ENCODE measurements around the gene SPEN.
"Not testable (repeated sequence)": the region's sequence is repeated elsewhere in the genome, so short reads cannot be mapped to it uniquely, and the experiment has no call there.

SPEN gene, protein sequence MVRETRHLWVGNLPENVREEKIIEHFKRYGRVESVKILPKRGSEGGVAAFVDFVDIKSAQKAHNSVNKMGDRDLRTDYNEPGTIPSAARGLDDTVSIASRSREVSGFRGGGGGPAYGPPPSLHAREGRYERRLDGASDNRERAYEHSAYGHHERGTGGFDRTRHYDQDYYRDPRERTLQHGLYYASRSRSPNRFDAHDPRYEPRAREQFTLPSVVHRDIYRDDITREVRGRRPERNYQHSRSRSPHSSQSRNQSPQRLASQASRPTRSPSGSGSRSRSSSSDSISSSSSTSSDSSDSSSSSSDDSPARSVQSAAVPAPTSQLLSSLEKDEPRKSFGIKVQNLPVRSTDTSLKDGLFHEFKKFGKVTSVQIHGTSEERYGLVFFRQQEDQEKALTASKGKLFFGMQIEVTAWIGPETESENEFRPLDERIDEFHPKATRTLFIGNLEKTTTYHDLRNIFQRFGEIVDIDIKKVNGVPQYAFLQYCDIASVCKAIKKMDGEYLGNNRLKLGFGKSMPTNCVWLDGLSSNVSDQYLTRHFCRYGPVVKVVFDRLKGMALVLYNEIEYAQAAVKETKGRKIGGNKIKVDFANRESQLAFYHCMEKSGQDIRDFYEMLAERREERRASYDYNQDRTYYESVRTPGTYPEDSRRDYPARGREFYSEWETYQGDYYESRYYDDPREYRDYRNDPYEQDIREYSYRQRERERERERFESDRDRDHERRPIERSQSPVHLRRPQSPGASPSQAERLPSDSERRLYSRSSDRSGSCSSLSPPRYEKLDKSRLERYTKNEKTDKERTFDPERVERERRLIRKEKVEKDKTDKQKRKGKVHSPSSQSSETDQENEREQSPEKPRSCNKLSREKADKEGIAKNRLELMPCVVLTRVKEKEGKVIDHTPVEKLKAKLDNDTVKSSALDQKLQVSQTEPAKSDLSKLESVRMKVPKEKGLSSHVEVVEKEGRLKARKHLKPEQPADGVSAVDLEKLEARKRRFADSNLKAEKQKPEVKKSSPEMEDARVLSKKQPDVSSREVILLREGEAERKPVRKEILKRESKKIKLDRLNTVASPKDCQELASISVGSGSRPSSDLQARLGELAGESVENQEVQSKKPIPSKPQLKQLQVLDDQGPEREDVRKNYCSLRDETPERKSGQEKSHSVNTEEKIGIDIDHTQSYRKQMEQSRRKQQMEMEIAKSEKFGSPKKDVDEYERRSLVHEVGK (N-terminal part only)

DNA sequence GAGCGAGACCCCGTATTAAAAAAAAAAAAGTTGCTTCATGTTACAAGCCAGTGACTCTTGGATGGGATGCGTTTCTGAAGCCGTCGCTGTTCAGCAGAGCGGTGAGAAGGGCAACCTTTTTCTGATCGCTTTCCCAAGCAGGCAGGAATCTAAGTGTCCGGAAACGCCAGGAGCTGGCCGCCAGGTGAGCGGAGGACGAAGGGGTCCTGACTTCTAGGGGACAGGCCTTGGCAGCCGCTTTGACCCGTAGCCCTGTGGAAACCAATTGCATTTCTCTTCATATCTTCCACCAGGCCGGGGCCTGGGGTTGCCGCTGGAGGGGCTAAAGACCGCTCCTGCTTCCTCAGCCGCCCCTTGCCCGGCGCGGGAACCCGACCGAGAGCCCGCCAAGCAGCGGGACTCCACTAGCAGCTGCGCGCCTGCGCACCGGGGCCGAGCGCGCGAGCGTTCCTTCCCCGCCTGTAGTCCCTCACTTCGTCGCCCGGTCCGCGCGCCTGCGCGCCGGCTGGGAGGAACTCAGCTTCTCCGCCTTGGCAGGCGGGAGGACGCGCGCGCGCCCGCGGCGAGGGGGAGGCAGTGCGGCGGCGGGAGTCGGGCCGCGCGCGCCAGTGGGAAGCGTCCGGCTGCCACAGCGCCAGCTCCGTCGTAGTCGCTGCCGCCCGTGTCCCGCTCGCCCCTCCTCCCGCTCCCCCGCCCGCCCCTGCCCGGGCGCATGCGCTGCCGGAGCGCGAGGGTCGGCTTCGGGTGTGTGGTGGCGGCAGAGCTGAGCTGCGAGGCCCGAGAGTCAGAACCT is at the start of gene SPEN:
Gene SPEN, plus strand, starts transcription at position 608 of the 793 bp plus-strand sequence. CDS start 361 bp downstream, outside the sequence.
- DNase-seq (ENCODE audit: low spot score): peak; percentile 97

DNA sequence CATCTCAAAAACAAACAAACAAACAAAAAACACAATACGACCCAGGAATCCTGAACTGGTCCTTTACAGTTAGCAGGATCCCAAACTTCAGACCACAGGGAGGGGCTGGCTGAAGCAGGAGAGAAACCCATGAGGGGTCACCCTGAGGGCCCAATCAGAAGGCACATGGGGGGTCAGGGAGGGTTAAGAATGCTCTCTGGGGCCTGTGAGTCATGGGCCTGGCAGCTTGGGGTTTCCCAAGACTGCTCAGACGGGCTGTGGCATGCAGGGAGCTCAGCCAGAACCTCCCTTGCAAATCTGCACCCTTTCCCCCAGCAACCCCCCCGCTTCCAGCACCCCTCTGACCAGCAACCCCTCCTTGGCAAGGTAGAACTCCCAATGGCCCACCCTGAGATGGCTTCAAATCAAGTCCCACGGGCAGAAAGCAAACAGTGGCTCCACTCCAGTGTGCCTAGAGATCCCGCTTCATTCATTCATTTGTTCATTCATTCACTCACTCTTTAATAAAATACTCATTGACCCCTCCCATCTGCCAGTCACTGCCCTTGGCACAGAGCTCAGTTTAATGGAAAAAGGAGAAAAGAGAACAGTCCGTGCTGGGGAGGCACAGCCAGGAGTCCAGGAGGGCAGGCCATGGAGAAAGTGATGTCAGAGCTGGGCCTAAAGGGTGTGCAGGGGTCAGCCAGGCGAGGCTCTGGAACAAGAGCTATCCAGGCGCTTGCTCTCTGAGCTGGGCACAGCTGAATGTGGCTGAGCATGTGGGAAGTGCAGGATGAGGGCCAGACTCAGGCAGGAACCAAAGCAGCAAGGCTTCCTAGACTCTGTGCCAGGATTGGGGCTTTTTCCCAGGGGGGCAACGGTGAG is 48.3 kb upstream of the SPEN start:
- DNase-seq (ENCODE audit: low spot score): peak; percentile 83

DNA sequence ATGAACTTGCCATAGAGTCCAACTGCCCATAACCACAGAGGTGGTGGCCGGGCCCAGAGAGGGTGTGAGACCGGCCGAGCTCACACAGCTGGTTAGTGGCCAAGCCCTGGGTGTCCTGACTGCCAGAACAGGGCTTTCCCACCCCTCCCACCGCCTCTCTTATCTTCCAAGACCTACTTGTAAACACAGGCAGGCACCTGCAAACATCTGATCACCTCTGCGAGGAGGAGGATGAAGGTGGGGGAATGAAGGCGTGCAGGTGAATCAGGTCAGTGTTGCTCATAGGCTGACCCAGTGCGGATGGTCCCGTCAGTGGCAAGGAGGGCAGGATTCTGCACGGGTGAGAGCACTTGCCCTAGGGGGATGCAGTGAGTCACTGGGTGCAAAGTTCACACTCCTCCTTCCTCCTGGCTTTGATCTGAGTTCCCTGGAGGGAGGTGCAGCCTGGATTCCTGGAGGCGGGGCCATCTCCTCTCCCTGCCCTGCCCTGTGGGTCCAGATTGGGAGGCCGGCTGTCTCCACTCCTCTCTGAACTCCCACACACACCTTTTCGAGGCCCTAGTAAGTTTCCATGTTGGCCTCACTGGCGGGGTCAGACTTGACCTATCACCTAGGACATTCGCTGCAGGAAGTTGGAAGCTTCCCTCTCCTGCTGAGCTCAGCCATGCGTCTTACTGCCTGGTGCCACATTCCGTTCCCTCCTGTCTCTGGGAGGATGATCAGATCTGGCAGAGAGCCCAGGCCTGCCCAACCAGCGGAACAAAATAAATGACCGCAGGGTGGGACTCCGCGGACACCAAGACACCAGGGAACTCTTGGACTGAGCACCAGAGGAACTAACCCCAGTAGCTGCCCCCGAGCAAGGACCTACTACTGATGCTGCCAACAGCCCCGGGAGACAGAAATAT is 47.3 kb upstream of the SPEN start:
- peak; percentile 99 for DNase-seq (ENCODE audit: low spot score)

DNA sequence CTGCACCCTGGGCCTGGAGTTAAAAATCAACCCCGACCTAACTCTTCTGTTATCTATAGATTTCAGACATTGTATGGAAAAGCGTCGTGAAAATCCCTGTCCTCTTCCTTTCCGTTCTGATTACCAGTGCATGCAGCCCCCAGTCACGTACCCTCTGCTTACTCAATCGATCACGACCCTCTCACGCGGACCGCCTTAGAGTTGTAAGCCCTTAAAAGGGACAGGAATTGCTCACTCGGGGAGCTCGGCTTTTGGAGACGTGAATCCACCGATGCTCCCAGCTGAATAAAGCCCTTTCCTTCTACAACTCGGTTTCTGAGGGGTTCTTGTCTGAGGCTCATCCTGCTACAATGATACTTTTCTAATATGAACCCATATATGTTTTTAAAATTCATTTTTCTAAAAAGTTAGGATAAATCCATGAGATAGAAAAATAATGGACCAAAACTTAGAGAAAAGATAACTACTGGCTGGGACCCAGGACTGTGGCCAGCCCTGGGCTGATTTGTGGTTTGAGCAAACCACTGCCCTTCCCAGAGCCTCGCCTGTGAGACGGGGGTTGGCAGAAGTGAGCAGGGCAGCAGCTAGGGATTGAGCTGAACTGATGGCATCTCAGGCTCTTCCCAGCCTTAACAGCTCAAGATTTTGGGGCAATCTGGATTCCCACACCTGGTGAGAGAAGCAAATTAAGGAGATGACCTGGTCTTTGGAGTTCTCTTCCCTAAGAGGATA is 45.1 kb upstream of the SPEN start:
- no peak for DNase-seq (ENCODE audit: low spot score)

DNA sequence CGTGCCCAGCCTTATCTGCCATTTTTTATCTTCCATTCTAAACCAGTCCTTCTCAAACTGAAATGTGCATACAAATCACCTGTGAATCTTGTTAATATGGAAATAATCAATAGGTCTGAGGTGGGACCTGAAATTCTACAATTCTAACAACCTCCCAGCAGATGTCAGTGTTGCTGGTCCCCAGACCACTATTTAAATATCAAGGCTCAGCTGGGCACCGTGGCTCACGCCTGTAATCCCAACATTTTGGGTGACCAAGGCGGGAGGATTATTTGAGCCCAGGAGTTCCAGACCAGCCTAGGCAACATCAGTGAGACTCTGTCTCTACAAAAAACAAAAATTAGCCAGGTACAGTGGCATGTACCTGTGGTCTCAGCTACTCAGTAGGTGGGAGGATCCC is 44.1 kb upstream of the SPEN start:
- DNase-seq (ENCODE audit: low spot score): no peak

DNA sequence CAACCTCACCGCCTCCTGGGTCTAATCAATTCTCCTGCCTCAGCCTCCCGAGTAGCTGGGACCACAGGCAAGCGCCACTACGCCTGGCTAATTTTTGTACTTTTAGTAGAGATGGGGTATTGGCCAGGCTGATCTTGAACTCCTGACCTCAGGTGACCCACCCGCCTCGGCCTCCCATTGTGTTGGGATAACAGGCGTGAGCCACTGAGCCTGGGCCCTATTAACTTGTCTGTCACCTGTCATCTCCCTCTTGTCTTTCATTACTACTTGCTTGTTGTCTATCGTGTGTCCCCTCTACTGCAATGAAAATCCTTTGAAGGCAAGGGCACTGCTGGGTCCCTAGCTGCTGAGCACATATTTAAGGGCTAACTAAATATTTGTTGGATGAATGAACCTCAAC is 43.4 kb upstream of the SPEN start:
- DNase-seq (ENCODE audit: low spot score): no peak

DNA sequence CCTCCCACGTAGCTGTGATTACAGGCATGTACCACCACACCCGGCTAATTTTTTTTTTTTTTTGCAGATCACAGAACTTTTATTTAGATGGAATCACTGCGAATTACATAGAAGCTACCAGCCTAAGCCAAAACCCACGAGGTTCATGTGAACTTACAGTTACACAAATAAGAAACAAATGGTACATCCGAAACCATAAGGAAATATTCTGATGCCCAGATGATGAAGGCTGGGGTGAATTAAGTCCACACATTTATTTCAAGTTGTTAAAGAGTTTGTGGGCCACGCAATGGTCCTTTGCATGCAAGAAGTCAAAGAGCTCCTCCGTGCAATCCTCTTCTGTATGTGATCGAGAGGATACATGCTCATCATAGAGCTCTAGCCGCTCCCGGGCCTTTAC is 40.4 kb upstream of the SPEN start:
- DNase-seq (ENCODE audit: low spot score): no peak

DNA sequence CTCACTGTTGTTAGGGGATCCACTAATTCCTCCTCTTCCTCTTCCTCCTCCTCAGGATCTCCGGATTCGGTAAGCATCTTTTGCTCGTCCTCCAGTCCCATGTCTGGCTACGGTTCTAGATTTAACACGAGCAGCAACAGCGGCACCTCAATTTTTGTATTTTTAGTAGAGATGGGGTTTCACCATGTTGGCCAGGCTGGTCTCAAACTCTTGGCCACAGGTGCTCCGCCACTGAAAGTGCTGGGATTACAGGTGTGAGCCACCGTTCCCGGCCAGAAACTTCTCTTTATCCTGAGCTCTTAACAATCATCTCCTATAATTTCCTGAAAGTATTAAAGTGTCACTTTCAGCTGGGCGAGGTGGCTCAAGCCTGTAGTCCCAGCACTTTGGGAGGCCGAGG is 40.0 kb upstream of the SPEN start, which contains the start of gene UQCRHL:
Gene UQCRHL, minus strand, starts transcription at position 101 of the 400 bp plus-strand sequence. Its CDS starts 0 bp downstream, at position 101.
- DNase-seq (ENCODE audit: low spot score): not testable (repeated sequence)

DNA sequence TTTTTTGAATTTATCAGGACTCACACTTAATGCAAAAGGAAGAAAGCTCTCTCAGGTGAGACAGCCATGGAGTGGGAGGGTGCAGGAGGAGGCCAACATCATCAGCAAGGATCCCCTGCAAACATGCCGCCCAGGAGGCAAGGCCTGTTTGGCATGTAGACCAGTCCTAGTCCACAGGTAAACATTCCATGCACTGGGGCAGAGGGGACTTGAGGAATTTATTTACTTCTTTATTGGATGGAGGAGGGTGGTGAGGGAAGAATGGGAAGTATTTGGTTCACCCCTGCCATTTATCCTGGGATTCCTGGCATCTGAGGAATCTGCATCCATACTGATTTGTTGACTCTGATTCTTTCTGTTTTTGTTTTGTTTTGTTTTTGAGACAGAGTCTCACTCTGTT is 38.6 kb upstream of the SPEN start:
- DNase-seq (ENCODE audit: low spot score): no peak

DNA sequence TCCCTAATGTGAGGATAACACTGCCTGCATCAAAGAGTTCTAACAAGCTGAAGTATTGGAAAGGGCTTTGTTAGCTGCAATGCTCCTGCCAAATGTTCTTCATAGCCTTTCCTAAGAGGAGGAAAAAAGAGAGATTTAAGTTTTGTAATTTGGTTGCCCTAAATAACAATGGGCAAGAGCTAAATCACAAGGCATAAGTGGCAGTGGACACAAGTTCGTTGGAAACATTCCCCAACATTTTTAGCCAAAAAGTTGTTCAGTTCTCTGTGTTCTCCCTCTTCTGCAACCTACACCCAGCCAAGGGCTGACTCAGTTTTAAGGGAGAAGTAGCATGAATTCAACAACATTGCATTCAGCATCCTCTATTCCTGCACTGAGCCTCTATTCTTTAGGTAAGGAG is 37.4 kb upstream of the SPEN start:
- DNase-seq (ENCODE audit: low spot score): no peak

DNA sequence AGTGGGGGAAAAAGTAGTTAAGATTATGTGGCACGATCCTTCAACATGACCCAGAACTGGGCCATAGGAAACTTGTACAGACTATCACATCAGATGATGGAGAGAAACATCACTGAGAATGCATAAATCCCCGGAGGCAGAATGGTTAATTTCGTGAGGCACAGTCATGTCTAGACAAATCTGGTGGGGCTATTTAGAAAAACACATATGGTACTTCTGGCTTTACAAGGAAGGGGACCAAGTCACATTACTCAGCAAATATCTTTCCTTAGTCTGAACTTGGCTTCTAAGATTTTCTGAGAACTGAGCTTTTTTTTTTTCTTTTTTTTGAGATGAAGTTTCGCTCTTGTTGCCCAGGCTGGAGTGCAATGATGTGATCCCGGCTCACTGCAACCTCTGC is 30.8 kb upstream of the SPEN start:
- DNase-seq (ENCODE audit: low spot score): no peak

DNA sequence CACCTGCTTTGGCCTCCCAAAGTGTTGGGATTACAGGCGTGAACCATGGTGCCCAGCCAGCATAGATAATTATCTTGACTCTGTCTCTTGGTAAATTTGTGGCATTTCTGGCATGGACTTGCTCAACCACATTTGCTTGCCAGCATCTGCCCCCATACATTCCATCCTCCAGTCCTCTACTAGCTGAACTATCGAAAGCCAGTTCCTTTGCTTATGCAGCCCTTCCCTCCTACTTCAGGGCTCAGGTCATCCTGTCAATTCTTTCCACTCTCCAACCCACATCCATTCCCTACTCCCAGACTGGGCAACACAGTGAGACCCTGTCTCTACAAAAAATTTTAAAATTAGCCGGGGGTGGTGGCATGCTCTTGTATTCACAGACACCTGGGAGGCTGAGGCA is 27.0 kb upstream of the SPEN start:
- DNase-seq (ENCODE audit: low spot score): no peak

DNA sequence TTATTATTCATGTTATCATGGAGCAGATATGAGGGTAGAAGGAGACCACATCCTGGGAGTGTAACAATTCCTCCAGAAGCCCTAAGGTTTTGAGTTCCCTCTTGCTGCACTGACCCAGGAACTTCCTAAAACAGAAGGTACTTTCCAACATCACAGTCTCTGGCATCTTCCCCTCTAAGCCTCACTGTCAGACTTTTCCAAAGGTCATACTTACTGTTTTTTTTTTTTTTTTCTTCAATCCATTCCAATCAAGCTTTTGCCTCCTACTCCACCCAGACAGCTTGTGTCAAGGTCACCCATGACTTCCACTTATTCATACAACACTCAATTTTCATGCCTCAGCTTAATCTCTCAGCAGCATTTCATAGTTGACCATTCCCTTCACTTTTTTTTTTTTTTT is 21.7 kb upstream of the SPEN start:
- no peak for DNase-seq (ENCODE audit: low spot score)

DNA sequence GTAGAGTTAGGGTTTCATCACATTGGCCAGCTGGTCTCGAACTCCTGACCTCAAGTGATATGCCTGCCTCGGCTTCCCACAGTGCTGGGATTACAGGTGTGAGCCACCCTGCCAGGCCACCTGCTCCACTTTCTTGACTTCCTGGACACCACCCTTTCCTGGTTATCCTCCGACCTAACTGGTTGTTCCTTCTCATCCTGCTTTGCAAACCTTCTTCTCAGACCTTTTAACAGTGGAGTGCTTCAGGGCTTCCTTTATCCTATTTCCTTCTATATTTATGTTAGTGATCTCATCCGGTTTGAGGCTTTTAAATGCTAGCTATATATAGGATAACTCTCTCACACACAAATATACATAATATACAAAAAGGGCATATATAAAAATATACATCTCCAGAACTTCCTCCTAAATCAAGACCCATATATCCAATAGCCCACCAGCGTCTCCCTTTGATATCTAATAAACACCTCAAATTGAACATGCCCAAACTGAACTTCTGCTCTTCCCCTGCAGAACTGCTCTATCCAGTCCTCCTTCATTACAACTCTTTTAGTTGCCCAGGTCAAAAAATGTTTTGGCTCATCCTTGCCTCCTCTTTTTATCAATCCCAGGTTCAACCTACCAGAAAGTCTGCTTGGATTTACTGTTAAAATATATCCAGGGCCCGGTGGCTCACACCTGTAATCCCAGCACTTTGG is 20.5 kb upstream of the SPEN start:
- no peak for DNase-seq (ENCODE audit: low spot score)

DNA sequence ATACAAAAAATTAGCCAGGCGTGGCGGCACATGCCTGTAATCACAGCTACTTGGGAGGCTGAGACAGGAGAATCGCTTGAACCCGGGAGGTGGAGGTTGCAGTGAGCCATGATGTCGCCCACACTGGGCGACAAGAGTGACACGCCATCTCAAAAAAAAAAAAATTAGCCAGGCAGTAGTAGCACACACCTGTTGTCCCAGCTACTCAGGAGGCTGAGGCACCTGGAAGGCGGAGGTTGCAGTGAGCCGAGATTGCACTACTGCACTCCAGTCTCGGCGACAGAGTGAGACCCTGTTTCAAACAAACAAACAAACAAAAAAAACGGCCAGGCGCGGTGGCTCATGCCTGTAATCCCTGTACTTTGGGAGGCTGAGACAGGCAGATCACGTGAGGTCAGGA is 19.9 kb upstream of the SPEN start:
- DNase-seq (ENCODE audit: low spot score): not testable (repeated sequence)

DNA sequence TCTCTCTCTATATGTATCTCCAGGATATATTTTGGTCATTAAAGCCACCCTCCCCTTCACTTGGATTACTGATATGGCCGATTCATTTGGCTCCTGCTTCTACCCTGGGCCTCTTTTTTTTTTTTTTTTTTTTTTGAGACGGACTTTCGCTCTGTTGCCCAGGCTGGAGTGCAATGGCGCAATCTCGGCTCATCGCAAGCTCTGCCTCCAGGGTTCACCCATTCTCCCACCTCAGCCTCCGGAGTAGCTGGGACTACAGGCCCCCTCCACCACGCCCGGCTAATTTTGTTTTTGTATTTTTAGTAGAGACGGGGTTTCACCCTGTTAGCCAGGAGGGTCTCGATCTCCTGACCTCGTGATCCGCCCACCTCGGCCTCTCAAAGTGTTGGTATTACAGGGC is 18.6 kb upstream of the SPEN start:
- DNase-seq (ENCODE audit: low spot score): not testable (repeated sequence)

DNA sequence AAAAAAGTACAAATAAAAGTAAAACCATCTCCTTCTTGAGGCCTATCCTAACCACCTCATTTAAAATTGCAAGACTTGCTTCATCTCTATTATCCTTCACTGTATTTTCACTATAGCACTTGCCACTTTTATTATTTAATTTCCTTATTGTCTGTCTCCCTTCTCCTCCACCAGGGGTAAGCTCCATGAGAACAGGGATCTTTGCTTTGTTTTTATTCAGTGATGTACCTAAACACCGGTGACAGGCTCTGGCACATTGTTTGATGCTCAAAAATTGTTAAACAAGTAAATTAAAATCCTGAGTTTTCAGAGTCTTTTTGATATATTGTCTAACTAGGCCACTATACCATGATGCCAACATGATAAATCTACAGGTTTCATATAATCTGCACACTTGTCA is 17.2 kb upstream of the SPEN start:
- no peak for DNase-seq (ENCODE audit: low spot score)

DNA sequence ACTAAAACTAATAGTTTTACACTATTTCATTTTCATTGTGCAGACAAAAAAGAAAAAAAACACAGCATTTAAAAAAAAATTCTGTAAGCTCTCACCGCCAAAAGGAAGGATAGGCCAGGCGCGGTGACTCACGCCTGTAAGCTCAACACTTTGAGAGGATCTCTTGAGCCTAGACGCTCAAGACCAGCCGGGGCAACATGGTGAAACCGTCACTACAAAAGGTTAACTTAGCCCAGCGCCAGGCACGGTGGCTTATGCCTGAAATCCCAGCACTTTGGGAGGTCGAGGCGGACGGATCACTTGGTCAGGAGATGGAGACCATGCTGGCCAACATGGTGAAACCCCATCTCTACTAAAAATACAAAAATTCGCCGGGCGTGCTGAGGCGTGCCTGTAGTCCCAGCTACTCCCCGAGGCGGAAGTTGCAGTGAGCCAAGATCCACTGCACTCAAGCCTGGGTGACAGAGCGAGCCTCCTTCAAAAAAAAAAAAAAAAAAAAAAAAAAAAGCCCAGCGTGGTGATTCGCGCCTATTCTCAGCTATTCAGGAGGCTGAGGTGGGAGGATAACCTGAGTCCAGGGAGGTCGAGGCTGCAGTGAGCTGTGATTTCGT is 14.3 kb upstream of the SPEN start:
- DNase-seq (ENCODE audit: low spot score): peak; percentile 51
